PFSK-1 (cell line): Measurements from ENCODE around the gene SLC24A3.

Experiments
- POLR2AphosphoS5 ChIP-seq: IDR thresholded peaks from 2 replicates; pipeline ENCODE4 v1.6.1; 2012; ENCODE audit warnings: low read depth, mild to moderate bottlenecking, control low read depth, low read length, moderate library complexity
- REST ChIP-seq, 2 experiments: IDR thresholded peaks; 2 replicates each; pipeline versions ENCODE4 v1.6.1 to v1.8.0; 2011 to 2012; ENCODE audit warnings: low read depth in 2 of 2, low read length in 2 of 2, control low read depth in 1 of 2, inconsistent platforms in 1 of 2, mild to moderate bottlenecking in 1 of 2, moderate library complexity in 1 of 2; ENCODE audit not compliant: insufficient read depth in 1 of 2
- TAF1 ChIP-seq: IDR thresholded peaks from 2 replicates; pipeline ENCODE4 v1.6.1; 2012; ENCODE audit warnings: low read length, control low read depth, borderline replicate concordance; ENCODE audit not compliant: insufficient read depth

GRCh38 chr20:19601126-19601810 lies 388.8 kb downstream of the SLC24A3 start:
- TF ChIP-seq TAF1 (no peak), POLR2AphosphoS5 (no peak), REST (IDR thresholded peaks at IDR 0.05; ENCODE audit: insufficient read depth in 1 of 2, low read depth in 2 of 2, low read length in 2 of 2) (no peak)
